Stimulated activated CD4-positive, alpha-beta T cell treated with anti-CD3 and anti-CD28 coated beads, Interleukin-2, amount 100 ng/mL, for 24 hours (primary cell): ENCODE data around the gene SRRT.
"Not testable (repeated sequence)": the region's sequence is repeated elsewhere in the genome, so short reads cannot be mapped to it uniquely, and the experiment has no call there.

Experiments used
- DNase-seq, 2 donors: peaks; one replicate each; pipeline ENCODE4 v3.0.0-alpha.2; 2020

Gene SRRT

GRCh38 chr7:100854899-100855298 is 20.0 kb upstream of the SRRT start:
- DNase-seq = not testable (repeated sequence)

- no peak for DNase-seq
Observed at GRCh38 chr7:100855515-100855914, 19.4 kb upstream of the SRRT start.

GRCh38 chr7:100856871-100857282 is 18.0 kb upstream of the SRRT start:
- no peak for DNase-seq

DNA sequence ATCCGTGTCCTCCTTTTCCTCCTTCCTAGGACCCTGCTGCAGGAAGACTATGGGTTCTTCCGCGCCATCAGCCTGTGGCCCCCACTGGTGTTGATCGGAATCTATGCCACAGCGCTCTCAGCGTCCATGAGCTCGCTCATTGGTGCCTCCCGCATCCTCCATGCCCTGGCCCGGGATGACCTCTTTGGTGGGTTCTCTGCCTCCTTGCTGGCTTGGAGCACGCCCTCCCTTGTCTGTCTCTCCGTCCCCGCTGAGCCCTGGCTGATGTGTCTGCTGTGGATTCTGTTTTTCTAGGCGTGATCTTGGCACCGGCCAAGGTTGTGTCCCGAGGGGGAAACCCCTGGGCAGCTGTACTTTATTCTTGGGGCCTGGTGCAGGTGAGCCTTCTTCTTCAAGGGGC is 15.0 kb upstream of the SRRT start:
- DNase-seq = no peak

GRCh38 chr7:100860702-100861615 is 13.9 kb upstream of the SRRT start:
- DNase-seq = no peak

GRCh38 chr7:100861616-100861985 is 13.3 kb upstream of the SRRT start:
- DNase-seq = no peak

DNA sequence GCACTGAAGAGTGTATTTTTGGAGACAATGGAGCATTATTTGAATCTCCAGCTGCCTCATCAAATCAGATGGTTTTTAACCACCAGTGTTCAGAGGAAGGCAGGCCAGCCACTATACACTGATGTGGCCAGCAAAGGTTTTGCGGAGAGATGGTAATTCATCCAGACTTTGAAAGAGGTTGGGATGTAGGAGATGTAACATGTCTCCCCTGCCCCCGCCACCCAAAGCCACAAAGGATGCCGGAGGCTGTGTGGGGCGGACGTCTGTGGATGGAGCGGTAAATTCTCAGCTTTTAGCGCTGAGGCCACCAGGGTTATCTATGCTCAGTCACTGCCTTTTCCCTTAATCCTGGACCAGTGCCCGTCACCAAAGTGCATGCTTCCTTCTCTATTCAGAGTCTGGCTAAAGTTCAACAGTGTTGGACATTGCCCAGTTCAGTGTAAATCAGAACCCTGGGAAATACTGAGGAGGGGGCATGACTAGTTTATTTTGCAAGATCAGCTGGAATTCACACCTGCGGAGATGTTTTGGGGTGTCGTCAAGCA is 11.4 kb upstream of the SRRT start:
- DNase-seq = no peak

DNA sequence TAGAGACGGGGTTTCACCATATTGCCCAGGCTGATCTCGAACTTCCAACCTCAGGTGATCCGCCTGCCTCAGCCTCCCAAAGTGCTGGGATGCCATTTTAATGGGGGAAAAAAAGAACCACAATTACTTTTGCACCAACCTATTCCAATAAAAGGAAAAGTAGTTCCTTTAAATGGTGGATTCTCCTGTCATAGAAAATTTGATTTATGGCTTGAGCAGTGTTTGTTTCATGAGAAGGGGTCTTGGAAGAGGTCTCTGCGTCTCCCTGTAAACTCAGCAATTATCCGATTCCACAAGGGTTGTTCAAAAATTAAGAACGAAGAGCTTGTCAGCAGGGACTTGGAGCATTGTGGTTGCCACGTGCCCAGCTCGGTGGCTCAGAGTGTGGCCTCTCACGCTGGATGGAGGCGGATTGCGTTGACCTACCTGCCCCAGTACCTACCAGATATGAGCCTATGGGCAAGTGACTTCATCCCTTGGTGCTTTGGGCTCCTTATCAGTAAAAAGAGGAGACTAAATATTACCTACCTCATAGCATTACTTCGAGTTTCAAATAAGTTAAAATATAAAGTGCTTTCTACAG is 10.5 kb upstream of the SRRT start:
- no peak for DNase-seq

DNA sequence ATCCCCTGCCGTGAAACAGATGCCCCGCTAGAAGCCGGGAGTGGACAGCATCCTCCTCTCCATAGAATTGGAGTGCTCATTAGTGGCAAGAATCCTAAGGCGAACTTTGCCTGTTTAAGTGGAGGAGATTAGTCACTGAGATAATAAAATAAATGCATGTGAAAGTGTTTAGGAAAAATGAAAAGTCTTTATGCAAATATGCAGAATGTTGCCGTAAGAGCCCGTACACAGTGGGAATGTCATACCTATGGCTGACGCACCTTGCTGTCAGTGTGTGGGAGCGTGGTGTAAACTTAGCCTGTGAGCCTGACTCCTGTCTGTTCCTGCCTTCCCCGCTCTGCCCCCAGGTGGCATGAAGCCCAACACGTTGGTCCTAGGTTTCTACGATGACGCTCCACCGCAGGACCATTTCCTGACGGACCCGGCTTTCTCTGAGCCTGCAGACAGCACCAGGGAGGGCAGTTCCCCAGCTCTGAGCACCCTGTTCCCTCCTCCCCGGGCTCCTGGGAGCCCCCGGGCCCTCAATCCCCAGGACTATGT is 9.5 kb upstream of the SRRT start:
- no peak for DNase-seq

- peak in 1 of 2 donors; percentile 45 for DNase-seq
Observed at GRCh38 chr7:100865938-100866728, 8.8 kb upstream of the SRRT start.

GRCh38 chr7:100866729-100867039 is 8.2 kb upstream of the SRRT start:
- DNase-seq = no peak

GRCh38 chr7:100867040-100867775 is 7.7 kb upstream of the SRRT start, which contains the start of gene TRIP6:
Gene TRIP6 (plus strand): TSS chr7:100867387. CDS start chr7:100867498, 111 bp downstream.
- peak; percentile 76 to 80 for DNase-seq

GRCh38 chr7:100867776-100868485 is 7.0 kb upstream of the SRRT start:
- no peak for DNase-seq

DNA sequence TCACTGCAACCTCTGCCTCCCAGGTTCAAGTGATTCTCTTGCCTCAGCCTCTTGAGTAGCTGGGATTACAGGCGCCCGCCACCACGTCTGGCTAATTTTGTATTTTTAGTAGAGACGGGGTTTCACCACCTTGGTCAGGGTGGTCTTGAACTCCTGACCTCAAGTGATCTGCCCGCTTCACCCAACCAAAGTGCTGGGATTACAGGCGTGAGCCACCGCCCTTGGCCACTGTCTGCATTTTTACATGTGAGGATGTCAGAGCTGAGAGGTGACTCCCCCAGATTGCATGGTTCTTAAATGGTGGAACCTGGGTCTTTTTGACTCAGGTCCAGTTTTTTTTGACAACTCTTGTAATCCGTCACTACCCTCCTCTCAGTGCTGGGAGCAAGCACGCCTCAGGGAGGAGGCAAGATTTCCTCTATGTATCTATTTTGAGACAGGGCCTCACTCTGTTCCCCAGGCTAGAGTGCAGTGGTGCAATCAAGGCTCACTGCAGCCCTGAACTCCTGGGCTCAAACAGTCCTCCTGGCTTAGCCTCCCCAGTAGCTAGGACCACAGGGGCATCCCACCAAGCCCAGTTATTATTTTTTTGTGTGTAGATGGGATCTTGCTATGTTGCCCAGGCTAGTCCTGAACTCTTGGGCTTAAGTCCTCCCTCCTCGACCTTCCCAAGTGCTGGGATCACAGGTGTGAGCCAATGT is 1.2 kb upstream of the SRRT start:
- no peak for DNase-seq

- DNase-seq = no peak
Observed at GRCh38 chr7:100874300-100874576, 665 bp upstream of the SRRT start.

- peak in 1 of 2 donors; percentile 51 for DNase-seq
Observed at GRCh38 chr7:100875356-100875751, 451 bp downstream of the SRRT start.

- DNase-seq = no peak
Observed at GRCh38 chr7:100878013-100878412, 3.1 kb downstream of the SRRT start.

DNA sequence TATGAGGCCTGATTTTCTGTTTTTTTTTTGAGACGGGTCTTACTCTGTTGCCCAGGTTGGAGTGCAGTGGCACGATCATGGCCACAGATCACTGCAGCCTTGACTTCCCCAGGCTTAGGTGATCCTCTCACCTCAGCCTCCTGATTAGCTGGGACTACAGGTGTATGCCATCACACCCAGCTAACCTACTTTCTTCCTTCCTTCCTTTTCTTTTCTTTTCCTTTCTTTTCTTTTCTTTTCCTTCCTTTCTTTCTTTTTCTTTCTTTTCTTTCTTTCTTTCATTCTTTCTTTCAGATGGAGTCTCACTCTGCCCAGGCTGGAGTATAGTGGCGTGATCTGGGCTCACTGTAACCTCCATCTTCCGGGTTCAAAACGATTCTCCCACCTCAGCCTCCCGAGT is 3.8 kb downstream of the SRRT start:
- no peak for DNase-seq

DNA sequence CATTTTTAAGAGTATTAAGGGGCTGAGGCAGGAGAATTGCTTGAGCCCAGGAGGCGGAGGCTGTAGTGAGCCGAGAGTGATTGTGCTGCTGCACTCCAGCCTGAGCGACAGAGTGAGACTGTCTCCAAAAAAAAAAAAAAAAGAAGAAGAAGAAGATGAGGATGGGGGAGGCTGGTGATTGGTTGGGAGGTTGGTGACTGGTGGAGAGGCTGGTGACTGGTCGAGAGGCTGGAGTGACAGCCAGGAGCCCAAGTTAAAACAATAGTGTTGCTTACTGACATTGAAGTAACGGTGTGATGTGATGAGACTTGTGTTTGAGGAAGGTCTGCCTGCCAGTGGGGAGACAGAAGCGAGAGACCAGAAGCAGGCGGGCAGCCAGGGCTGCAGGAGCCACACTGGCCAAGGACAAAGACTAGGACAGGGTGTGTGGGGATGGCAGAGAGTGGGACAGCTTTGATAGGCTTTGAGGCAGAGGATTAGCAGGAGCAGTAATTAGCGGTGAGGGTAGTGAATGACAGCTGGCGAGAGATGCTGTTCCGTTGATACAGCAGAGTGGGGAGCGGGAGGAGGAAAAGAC is 4.9 kb downstream of the SRRT start:
- no peak for DNase-seq

DNA sequence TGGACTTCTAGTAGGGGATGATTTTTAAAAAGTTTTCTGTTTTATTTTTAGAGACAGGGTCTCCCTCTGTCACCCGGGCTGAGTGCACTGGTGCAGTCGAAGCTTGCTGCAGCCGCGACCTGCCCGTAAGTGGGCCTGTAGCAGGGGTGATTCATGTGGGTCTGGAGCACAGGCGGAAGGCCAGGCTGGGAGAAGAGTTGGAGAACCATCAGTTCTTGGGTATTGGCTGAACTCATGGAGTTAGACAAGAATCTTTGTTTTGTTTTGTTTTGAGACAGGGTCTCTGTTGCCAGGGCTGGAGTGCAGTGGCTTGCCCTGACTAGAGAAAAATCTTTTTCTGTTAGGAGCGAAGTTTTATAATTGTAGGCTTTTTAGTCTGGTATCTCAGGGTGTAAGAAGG is 5.7 kb downstream of the SRRT start:
- no peak for DNase-seq

DNA sequence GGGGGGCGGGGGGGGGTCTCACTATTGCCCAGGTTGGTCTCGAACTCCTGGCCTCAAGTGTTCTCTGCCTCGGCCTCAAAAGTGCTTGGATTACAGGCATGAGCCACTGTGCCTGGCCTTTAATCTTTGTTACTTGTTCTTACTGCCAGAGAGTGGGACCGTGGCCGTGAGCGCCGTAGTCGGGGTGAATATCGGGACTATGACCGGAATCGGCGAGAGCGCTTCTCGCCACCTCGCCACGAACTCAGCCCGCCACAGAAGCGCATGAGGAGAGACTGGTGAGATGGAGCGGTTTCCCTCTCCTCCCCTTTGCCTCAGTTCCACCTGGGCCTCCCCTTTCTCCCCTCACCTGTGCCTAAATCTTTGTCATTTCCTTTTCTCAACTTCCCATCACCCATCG is 6.2 kb downstream of the SRRT start:
- DNase-seq = no peak
